Measurements from ENCODE around the gene ARHGEF17.

DNA sequence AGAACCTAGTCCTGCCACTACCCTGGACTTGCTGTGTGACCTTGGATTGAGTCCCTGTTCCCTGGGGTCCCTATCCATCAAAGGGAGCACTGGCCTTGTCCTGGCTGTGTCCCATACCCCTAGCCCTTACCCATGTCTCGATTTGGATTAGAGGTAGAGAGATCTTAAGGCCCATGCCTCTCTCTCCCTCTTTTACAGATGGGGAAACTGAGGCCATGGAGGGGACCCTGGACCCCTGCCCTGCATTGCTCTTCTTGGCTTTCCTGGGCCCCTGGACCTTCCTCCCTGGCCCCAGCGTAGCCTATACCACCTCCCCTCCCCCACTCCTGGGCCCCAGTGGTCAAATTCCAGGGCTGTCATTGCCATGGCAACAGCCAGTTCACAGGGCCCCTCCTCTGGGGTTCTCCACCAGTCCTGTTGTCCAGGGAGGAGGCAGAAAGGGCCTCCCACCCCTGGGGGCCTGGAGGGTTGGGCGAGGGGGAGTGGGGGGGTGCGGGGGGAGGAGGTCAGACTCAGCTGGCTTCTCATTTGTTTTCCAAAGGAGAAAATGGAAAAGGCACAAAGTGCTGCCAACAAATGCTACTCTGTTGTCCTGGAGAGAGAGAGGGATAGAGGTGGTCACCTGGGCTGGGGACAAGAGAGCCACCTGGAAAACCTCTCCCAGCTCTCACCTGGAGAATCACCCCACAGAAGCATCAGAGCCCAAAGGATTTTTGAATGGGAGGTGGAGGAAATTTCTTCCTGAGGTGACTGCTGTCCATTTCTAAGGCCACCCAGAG lies 23.3 kb downstream of the ARHGEF17 start:
- TF ChIP-seq YY1 (IDR thresholded peaks at IDR 0.05; ENCODE audit: insufficient read depth, insufficient read length) (no peak), ZNF274 (IDR thresholded peaks at IDR 0.05; ENCODE audit: low read depth, low read length) (no peak), SUZ12 (IDR thresholded peaks at IDR 0.05; ENCODE audit: extremely low read depth, insufficient read depth, insufficient read length) (no peak)
